Gastroesophageal sphincter (tissue), 4 donors: Measurements from ENCODE around the gene ALPL. TPM values are rescaled to one million over a fixed set of nuclear protein-coding genes. Genes with fewer than 3 reads are reported as not detected.

Source experiments
- ATAC-seq: fragments of 150-250 bp; one replicate; pipeline ENCODE4 v1.9.1; 2016; ENCODE audit warnings: mild to moderate bottlenecking, moderate library complexity
- H3K27ac ChIP-seq, 4 donors: fragments of 200-600 bp; sonication (generic) in 3 of 4; 1 replicate in 3 of 4; 2 replicates in 1 of 4; pipeline ENCODE4 v1.5.1; 2016 to 2019
- H3K27me3 ChIP-seq: fragments of 200-600 bp; sonication (generic); one replicate; pipeline ENCODE4 v1.5.1; 2019
- H3K36me3 ChIP-seq, 2 donors: fragments of 200-600 bp; sonication (generic); one replicate each; pipeline ENCODE4 v1.5.1; 2019; ENCODE audit warnings: control low read depth in 1 of 2
- H3K4me1 ChIP-seq, 3 donors: fragments of 200-600 bp; sonication (generic); 1 replicate in 2 of 3; 2 replicates in 1 of 3; pipeline ENCODE4 v1.5.1; 2016 to 2019; ENCODE audit warnings: control low read depth in 2 of 3
- H3K4me3 ChIP-seq, 2 donors: fragments of 200-600 bp; sonication (generic); one replicate each; pipeline ENCODE4 v1.5.1; 2019; ENCODE audit warnings: mild to moderate bottlenecking in 1 of 2, moderate library complexity in 1 of 2
- H3K9me3 ChIP-seq, 3 donors: fragments of 200-600 bp; sonication (generic); one replicate each; pipeline ENCODE4 v1.5.1; 2017 to 2019; ENCODE audit warnings: control low read depth in 2 of 3
- CTCF ChIP-seq, 4 experiments: fragments of 200-600 bp in 2 of 4; fragments of 450-650 bp in 2 of 4; sonication (generic) in 1 of 4; IDR thresholded peaks; one replicate each; pipeline ENCODE4 v1.5.1; 2017 to 2019; ENCODE audit warnings: antibody characterized with exemption in 4 of 4, mild to moderate bottlenecking in 2 of 4, moderate library complexity in 2 of 4
- EP300 ChIP-seq: sonication (generic); formaldehyde crosslinking; IDR thresholded peaks from one replicate; pipeline ENCODE4 v1.6.1; 2017; ENCODE audit warnings: antibody characterized with exemption, mild to moderate bottlenecking
- POLR2A ChIP-seq, 2 donors: fragments of 450-650 bp; IDR thresholded peaks; one replicate each; pipeline ENCODE4 v1.6.1; 2017; ENCODE audit warnings: antibody characterized with exemption in 2 of 2, mild to moderate bottlenecking in 2 of 2, moderate library complexity in 1 of 2
- POLR2AphosphoS5 ChIP-seq: sonication (generic); formaldehyde crosslinking; IDR thresholded peaks from one replicate; pipeline ENCODE4 v1.6.1; 2017; ENCODE audit warnings: antibody characterized with exemption
- whole genome bisulfite sequencing, 2 donors: methylation state at CpG; one replicate each; pipeline ENCODE4 v1.1.5; 2018; ENCODE audit warnings: low coverage in 1 of 2; 5-methylcytosine and 5-hydroxymethylcytosine counted together
- total RNA-seq, 4 donors: library from RNA; depleted of rRNA; stranded (reverse); fragments of >200 nt; gene quantifications; one replicate each; pipeline ENCODE4 v1.1.0, GENCODE V29; 2016

Gene ALPL
- total RNA-seq, 4 donors from 2014 or later: 0.62 to 6.1 (median 3.9) TPM

GRCh38 chr1:21543598-21543997 lies 34.4 kb downstream of the ALPL start:
- H3K36me3 ChIP-seq: no peaks in the 10 kb centered on the region
- WGBS, 2 donors: 84% methylated on average over 5 of the region's 6 CpGs; no CpG with 5 or more reads in 1 of the 2 donors
- no peak for TF ChIP-seq EP300
- no peak for TF ChIP-seq POLR2AphosphoS5
- no peak for TF ChIP-seq POLR2A (IDR thresholded peaks at IDR 0.05)
- TF ChIP-seq CTCF (IDR thresholded peaks at IDR 0.05): no peak
- no peak for ATAC-seq
- no peak overlapping the region for H3K4me3 ChIP-seq
- H3K9me3 ChIP-seq: no peaks in the 10 kb centered on the region
- H3K27me3 ChIP-seq: peaks cover 20% of the 10 kb centered on the region
- H3K27ac ChIP-seq: no peak overlapping the region
- H3K4me1 ChIP-seq: peaks cover 0 to 9% (median 0%) of the 10 kb centered on the region in 3 donors

GRCh38 chr1:21544095-21544494 lies 34.9 kb downstream of the ALPL start:
- 100% methylated on average over 1 to 2 of the region's 4 CpGs for WGBS, 2 donors
- TF ChIP-seq POLR2AphosphoS5 (no peak), EP300 (no peak), POLR2A (IDR thresholded peaks at IDR 0.05) (no peak), CTCF (IDR thresholded peaks at IDR 0.05) (no peak)
- no peaks in the 10 kb centered on the region for H3K36me3 ChIP-seq
- H3K27me3 ChIP-seq: peaks cover 15% of the 10 kb centered on the region
- H3K9me3 ChIP-seq: no peaks in the 10 kb centered on the region
- H3K27ac ChIP-seq: no peak overlapping the region
- H3K4me1 ChIP-seq: peaks cover 0 to 9% (median 0%) of the 10 kb centered on the region in 3 donors
- no peak overlapping the region for H3K4me3 ChIP-seq
- no peak for ATAC-seq

- TF ChIP-seq EP300 (no peak), POLR2A (IDR thresholded peaks at IDR 0.05) (no peak)
- no peak for ATAC-seq
- WGBS, 2 donors: 79% methylated on average over 5 to 6 of the region's 11 CpGs
- Histone ChIP-seq H3K36me3 (no peaks in the 10 kb centered on the region), H3K9me3 (no peaks in the 10 kb centered on the region), H3K4me3 (no peak overlapping the region), H3K27ac (no peak overlapping the region), H3K27me3 (peaks cover 24% of the 10 kb centered on the region), H3K4me1 (peaks cover 0 to 9% (median 0%) of the 10 kb centered on the region in 3 donors)
Measured at GRCh38 chr1:21546122-21546825, 37.1 kb downstream of the ALPL start.

GRCh38 chr1:21547876-21548275 lies 38.7 kb downstream of the ALPL start:
- WGBS, 2 donors: no CpG with 5 or more reads among the region's 11 CpGs
- Histone ChIP-seq H3K36me3 (no peaks in the 10 kb centered on the region), H3K27ac (no peak overlapping the region), H3K4me3 (no peak overlapping the region), H3K27me3 (peaks cover 32% of the 10 kb centered on the region), H3K4me1 (no peaks in the 10 kb centered on the region), H3K9me3 (no peaks in the 10 kb centered on the region)
- TF ChIP-seq POLR2AphosphoS5 (no peak), CTCF (IDR thresholded peaks at IDR 0.05) (no peak), POLR2A (IDR thresholded peaks at IDR 0.05) (no peak), EP300 (no peak)
- ATAC-seq: no peak

GRCh38 chr1:21550097-21550496 lies 40.9 kb downstream of the ALPL start:
- WGBS, 2 donors: 51 to 80% methylated on average over 2 to 5 of the region's 5 CpGs
- TF ChIP-seq POLR2A (IDR thresholded peaks at IDR 0.05) (no peak), EP300 (no peak), CTCF (IDR thresholded peaks at IDR 0.05) (no peak), POLR2AphosphoS5 (no peak)
- H3K9me3 ChIP-seq: no peaks in the 10 kb centered on the region
- ATAC-seq: no peak
- H3K4me3 ChIP-seq: no peak overlapping the region
- H3K27me3 ChIP-seq: peaks cover 46% of the 10 kb centered on the region
- H3K27ac ChIP-seq: no peak overlapping the region
- no peaks in the 10 kb centered on the region for H3K4me1 ChIP-seq
- no peaks in the 10 kb centered on the region for H3K36me3 ChIP-seq
